ENCODE data around the gene NRXN3.

Gene NRXN3

DNA sequence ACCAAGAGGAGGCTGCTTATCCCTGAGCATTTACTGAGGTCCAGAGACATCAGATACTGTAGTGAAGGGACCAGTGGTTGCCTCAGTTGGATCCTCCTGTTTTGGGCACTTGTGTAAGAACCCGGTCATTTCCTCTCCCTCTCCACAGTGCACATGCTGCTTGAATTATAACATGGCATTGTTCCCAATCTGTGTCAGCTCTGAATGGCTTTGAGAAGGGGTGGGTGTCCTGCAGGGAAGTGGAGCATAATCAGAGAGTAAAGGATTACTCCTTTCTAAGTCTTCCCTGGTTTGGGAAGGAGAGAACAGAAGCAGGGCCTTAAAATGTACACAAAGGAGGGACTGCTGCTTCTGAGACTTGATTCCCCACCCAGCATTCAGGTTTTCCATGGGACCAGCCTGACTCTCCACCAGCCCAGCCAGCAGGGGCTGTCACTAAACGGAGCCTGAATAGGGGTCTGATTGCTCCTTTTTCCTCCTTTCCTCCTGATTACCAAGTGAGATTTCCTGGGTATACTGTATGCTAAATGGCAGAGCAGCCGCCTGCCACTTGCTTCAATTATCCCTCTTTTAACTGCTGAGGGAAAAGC lies 78.4 kb downstream of the NRXN3 start:
- DNase-seq, result no peak

DNA sequence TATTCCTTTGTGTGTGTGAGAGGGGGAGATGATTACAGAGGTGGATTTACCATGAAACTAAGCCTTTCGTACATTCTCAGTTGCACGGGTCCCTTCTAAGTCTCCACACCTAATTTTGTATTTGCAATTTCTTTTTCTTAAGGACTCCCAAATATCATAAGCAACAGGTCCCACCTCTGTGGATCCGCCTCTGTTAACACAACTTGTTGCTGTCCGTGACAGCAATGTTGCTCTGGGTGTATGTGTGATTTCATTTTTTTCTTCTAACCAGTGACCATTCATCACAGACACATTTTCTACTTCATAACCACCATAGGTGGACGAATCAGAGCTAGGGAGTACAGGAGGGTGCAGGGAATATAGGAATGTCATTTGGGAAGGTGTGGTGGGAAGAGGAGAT lies 81.1 kb downstream of the NRXN3 start:
- no peak for DNase-seq

DNA sequence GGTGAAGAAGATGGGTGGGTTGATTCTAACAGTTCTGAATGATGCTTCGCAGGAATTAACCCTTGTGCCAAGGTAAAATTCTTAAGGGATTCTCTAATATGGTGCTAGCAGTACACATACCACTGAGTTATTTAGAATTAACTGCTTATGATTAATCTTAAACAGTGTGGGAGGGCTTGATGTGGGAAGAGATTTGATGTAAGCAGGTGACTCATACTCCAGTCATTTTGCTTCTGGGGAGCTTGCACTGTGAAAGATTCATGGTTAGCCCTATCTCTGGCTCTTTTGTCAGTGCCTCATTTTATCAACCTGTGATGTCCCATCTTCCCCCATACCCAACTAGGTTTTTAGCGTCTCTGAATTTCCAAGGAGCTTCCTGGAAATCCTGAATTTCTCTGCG lies 83.8 kb downstream of the NRXN3 start:
- DNase-seq, result peak; percentile 51

DNA sequence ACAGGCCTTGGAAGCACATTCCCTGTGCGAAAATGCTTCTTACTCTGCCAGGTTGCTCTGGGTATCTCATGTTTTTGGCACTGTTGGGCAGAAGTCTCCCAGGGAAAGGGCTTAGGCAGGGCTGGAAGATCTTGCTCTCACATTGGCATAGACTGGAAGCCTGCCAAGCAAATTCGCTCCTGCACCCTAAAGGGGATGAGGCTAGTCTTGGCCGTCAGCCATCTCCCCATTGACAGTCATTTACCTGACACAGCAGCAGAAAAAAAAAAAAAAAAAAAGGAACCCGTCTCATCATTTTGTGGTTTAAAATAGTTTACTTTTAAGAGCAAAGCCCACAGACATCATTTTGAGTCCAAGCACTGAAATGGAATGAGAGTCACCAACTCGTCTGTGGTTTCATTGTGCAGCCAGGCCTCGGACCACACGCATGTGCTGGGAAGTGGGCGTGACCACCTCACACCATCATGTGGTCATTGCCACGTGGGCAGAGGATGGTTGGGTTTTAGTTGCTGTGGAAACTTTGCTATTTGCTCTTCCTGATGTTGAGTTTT lies 84.8 kb downstream of the NRXN3 start:
- DNase-seq, result peak; percentile 47

DNA sequence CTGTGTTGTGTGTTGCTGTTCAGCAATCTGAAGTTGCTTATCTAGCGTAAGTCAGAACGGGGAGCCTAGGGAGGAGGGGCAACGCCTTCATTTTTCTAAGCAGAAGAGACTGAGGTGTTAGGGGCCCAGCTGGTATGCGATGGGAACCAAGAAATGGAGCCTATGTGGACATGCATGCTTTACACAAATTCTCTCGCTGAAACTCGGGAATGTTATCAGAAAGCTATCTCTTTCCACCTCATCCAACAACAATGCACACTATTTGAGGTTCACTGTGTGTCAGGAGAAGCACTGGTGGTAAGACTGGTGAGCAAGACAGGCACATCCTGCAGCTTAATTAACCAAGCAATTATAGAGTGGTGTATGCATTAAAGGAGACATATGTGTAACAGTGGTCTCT lies 89.7 kb downstream of the NRXN3 start:
- no peak for DNase-seq

DNA sequence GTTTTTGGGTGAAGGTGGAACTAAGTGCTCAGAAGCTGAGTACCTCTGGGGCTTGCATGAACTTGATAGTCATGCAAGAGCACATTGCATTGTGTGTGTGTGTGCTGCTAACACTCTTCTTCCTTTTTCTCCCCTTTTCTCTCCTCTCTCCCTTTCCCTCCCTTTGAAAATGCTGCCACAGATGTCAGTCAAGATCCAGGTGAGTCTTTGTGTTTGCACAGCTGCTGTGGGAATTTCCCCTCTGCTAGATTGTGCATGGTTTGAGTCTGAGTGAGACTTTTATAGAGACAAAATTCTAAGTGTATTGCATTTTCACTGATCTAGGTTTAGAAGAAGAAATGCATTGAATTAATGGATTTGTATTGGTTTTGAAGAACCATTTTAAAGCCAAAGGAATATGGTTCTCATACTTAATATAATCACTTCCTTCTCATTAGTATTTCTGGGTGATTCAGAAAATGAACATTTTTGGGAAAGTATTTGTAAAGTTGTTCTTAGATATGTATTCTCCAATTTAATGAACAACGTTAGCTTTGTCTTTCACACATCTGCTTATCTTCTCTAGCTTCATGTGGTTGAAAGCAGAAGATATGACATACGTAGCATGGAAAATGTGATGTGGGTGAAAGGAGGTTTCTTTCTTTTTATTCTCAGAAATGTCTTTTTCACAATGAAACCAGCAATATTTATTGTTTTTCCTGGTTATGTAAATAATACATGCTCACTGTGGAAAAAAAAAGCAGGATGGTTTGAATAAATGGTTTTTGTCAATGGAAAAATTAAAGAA lies 108.5 kb downstream of the NRXN3 start:
- DNase-seq, result no peak

DNA sequence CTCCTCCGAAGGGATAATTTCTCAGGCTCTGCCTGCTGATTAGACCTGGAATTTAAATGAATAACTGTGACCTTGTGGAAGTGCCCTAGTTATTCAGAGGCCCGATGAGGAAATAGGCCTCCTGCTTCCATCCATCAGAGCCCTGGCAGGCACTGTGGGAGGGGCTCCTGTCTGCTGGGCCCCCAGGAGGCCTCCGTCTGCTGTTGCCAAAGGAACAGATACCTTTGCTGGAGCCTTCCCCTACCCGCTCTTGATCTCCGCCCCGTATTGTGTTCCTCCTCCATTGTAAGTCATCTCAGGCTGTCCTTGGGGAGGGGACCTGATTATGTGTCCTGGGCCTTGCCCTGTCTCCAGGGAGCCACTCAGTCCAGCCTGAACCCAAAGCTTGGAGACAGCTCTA lies 112.3 kb downstream of the NRXN3 start:
- DNase-seq, result no peak

DNA sequence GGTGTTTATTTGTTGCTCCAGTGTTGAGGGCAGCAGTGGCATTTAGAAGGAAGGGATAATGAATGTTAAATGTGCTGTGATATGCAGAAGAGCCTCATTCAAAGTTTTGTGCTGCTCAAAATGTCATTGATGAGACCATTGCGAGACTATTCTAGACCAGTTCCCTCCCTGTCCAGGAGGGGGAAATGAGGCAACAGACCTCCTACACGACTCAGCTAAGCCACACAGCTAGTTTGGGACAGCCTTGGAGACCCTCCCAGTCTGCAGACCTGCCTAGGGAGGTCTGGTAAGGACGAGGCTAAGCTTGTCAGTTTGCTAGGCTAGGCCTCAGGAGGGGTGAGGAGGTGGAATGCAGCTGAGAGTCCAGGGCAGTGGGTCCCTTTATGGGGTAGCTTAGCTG lies 116.0 kb downstream of the NRXN3 start:
- no peak for DNase-seq

DNA sequence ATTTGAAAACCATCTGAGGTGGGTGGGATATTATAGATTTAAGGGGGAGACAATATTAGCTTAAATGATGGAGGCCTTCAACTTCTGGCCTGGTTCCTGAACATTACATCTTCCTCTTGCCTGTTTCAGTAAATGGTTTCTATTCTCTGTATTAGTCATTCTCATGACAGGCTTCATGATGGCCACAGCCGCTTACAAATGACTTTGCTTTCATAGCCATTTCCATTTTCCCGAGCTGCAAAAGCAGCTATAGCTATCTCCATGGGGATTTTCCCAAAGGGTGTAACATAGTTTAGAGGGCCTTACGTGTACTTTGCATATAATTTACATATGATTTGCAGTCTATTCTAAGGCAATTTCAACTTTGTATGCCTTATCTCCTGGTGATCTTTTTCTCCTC lies 121.8 kb downstream of the NRXN3 start:
- DNase-seq, result peak; percentile 2

DNA sequence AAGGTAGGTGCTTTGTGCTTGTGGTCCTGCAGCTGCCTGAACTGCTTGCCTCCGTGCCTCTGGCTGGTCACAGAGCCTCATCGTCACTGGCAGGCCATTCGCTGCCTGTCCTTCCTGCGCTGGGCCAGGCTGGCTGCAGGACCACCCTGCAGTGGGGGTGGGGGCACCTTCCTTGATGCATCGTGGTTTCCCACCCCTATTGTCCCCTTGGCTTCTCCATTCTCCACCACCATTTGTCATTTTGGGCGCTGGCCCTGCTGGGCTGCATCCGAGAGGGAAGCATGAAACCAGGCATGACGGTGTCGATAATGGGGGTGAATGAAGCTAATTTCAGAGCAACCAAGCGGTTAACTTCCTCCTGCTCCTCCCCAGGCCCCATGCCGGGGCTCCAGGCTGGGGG lies 127.7 kb downstream of the NRXN3 start:
- no peak for DNase-seq

DNA sequence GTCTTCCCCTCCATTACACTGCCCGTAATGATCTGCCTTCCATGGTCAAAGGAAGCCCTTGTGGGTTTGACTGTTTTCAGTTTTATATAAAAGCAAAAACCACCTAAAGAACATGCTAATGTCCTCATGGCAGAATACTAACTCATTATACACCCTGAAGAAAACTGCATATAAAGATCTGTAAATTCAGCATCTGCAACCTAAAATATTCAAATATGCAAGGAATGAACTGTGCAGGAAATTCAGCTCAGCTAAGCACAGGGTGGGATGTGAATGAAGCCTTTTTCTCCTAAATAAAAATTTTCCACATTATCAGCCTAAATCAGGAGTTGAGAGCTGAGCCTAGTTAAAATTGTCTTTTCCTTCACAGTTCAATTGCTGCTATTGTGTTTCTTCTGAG lies 128.1 kb downstream of the NRXN3 start:
- DNase-seq, result no peak

DNA sequence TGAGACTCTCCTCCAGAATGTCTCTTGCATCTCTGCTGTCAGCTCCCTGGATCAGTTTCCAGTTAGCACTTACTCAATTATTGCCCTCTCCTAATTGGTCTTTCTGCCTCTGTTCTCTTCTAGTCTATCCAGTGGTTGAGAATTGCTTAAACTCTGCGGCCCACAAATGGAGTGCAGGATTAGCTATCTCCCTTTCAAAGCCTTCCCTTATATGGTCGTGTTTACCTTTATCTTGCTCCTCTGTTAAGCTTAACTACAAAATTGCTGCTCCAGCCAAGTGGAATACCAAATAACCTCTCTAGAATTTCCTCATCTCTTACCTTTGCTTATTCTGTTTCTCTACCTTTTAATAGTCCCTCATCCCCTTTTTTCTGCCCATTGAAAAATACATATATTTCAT lies 132.7 kb downstream of the NRXN3 start:
- DNase-seq, result no peak

DNA sequence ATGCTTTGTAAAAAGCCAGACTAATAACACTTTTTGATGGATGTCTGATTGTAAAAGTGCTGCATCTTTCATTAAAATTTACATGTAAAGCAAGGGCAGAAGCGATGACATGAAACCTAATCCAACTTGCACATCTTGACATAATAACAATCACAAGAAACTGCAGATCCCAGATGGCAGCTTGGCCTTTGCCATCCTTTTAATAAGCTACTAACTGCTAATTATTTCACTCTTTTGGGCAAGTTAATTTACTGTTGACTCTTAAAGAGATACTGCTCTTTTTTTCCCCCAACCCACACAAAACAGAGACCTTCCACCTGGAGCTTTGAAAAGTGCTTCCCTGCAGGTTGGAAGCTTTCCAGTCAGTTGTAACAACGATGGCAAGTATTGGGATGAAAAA lies 137.5 kb downstream of the NRXN3 start:
- no peak for DNase-seq

DNA sequence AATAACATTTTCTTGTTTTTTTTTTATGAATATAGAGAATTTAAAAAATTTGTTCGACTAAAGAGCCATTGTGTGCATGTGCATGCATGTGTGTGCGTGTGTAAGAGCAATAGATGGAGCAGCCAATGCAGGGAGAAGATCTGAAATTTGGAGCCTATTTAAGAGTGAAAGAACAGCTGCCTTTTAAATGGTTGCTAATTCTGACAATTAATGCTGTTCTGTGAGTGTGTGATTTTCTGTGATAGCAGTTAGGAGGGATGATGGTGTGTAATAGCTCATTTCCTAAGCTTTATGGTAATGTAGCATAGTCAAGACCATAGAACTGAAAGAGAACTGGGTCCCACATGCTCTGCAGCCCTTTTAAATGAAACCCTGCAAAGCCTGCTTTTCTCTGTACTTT lies 137.9 kb downstream of the NRXN3 start:
- no peak for DNase-seq

DNA sequence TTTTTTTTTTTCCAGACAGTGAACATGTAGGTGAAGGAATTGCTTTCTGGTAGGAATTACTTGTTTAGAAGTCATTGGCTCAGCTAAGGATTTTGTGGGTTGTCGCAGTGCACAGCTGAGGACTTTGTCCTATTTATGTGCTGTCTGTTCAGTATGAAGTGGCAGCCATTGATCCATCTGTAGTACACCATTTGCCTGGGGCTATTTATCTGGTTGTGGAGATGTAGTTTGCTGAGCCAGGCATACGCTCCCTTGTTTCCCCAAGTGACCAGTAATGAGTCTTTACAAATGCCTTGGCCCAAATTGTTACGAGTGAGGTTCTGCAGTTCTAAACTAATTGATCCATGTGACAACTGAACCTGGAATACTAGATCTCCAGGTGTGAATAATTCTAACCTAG lies 140.1 kb downstream of the NRXN3 start:
- no peak for DNase-seq

DNA sequence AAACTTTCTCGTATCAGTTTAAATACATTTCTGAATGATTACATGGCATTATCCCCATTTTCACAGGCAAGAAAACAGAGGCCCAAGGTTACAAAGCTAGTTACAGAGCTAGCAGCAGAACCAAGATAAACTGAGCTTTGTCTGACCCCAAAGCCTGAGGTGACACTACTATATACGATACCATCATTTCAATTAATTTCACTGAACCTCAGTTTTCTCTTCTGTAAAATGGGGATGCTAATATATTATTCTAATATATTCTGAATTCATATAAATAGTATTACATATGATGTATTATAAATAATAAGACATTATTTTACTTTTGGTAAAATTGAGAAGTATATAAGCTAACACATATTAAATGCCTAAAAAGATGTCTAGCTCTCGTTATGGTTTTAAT lies 143.3 kb downstream of the NRXN3 start:
- no peak for DNase-seq

DNA sequence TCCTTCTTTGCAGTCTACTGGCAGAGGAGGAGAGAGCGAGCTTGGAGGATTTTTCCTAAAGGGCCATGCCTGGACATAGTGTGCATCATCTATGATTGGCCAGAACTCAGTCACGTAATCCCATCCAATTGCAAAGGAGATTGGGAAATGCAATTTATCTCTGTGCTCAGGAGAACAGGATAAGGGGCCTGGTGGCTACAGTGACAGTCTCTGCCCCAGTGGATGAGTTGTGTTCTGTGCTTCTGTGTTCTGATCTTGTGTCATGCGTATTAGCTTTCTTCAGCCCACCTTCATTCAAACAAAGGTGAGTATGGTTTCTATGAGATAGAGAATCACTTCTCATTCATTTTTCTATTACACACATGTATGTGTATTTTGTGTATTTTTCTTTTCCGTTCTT lies 144.3 kb downstream of the NRXN3 start:
- DNase-seq, result no peak

DNA sequence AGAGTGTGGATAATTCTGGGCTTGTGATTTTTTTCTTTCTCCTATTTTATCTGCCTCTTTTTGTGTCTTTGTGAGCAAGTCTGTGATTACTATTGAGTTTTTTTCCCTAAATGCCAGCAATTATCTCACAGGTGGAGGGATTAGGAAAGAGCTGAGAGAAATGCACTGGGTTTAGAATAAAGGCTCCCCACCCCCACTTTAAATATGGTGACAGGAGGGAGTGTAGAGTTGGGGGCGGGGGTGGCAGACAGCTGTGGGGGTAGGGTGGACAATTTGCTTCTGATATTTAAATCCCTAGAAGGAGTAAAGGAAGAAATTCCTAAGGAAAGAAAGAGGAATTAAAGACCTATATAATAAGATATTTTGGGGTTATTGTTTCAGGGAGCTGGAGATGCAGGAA lies 145.9 kb downstream of the NRXN3 start:
- no peak for DNase-seq

DNA sequence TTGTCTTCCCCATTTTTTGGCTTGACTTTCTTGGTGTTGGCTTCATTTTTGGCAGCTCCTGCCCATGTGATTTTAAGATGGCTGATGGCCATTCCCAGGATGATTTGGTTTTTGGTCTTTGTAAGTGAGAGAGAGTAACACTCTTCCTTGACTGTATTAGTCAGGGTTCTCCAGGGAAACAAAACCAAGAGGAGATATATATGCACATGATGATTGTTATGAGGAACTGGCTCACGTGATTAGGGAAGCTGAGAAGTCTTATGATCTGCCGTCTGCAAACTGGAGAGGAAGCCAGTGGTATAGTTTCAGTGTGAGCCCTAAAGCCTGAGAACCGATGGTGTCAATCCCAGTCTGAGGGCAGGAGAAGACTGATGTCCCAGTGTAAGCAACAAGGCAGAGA lies 146.6 kb downstream of the NRXN3 start:
- DNase-seq, result no peak

DNA sequence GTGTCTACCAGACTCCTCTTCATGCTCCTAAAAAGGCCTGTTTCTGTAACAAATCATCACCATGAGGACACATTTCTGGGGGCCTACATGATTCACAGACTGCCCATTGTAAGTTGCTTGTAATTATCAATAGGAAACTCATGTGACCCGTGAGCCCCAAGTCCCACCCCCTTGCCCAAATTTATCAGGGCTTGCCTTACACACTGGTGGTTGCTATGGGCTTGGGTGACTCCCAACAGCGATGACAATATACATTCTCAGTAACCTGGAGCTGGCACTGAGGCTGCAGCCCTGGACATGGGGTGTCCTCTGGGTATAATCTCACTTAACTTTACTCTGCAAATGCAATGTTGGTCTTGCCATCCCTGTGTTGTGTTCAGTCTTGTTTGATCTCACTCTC lies 149.2 kb downstream of the NRXN3 start:
- DNase-seq, result no peak

DNA sequence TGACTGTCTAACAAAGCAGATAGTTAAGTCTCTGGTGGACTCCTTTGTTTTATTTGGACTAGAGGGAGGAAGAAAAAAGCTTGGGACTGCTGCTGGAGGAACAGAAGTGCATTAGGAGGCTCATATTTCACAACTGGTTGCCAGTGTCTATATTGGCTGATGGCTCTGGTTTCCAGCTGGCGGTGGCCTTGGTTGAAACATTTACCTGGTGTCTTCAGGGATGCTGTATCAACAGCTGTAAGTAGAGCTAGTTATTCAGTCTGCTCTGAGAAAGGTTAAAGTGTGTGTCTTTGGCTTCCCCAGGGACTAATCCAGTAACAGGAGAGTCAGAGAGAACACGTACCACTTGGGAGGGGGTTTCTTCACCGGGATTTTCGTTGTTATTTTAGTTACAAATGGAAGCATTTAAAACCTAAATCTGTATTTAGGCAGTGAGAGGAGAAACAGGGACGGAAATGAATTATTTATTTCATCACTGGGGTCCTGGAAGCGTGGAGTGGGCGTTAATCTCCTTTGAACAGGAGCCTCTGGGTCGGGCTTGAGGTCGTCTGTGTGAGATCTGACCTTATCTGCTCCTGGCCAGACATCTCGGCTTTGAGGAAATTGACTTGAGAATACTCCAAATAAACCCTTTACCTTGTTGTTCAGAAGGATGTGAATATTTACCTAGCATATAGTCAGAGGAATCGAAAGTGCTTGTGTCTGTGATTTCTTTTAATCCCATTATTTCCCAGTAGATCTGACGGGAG lies 149.9 kb downstream of the NRXN3 start:
- DNase-seq, result no peak

DNA sequence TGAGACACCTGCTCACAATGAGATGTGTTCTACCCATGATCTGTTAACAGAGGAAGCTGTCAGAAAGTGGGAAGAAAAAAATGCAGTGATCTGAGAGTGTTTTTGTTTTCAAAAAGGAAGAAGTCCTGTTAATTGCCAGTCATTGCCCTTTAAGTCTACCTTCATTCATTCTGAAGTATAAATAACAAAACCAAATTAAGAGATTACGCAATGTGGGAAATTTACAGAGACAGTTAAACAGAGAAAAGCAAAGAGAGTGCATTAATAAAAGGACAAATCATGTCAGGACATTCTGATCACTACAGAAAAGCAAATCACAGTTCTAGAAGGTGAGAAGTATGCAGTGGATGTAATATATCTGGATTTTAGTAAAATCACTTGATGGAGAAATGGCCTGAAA lies 154.2 kb downstream of the NRXN3 start:
- DNase-seq, result peak; percentile 5

DNA sequence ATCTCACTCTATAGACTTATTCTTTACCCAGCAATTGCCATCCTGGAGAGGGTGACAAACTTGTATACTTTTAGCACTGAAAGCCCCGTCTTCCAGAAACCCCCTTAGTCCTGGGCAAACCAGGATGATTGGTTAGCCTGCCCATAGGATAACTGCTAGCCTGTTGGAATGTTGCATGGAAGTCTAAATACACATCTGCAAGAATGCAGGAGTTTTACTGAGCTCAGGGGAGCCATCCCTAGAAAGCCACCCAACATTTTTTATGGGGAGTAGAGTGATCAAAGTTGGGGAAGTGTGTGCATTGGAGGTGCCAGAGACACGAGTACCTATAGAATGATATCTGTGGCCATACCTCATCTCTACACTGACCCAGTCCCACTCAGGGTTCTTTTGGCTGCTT lies 155.7 kb downstream of the NRXN3 start:
- DNase-seq, result no peak
